Panc1 (cell line): ENCODE measurements around the gene SH3GLB1.

ENCODE experiments used
- POLR2AphosphoS5 ChIP-seq: IDR thresholded peaks from 2 replicates; pipeline ENCODE4 v1.6.1; 2012; ENCODE audit warnings: mild to moderate bottlenecking, low read depth, low read length, moderate library complexity
- TF ChIP-seq, protein P1 (sequence below): fragments of 450-650 bp; IDR thresholded peaks from 2 replicates; pipeline ENCODE4 v1.5.1; 2017; ENCODE audit warnings: mild to moderate bottlenecking

DNA sequence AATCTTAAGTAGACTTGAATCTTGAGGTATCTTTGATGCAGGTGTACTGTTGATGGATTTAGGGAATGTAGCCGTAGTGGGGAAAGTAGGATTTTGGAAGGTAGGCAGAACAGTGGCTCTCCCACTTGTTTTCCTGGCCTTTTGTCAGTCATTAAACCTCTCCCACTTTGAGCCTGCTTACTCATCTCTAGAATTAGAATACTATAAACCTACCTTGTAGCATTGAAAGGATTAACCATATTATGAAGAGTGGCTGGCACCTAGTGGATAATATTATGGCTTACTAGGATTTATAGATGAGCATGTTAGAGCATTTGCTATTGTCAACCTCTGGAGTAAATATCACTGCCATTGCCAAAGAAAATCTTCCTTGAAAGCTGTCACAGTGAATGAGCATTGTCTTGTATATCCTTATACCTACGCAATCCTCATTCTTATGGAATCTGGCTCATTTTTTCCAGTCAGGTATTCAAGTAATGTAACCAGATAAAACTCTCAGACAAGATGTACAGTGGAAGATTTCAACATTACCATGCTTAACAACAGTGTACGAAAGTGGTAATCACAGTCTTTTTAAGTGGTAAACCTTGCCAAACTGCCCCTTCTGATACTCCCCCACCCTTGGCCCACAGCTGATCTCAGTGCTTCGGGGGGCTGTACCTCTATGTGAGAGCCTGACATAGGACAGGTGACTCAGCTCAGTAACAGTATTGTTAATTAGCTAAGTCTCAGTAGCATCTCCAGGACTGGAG, 44.4 kb downstream of the SH3GLB1 start:
- TF ChIP-seq, protein P1, sequence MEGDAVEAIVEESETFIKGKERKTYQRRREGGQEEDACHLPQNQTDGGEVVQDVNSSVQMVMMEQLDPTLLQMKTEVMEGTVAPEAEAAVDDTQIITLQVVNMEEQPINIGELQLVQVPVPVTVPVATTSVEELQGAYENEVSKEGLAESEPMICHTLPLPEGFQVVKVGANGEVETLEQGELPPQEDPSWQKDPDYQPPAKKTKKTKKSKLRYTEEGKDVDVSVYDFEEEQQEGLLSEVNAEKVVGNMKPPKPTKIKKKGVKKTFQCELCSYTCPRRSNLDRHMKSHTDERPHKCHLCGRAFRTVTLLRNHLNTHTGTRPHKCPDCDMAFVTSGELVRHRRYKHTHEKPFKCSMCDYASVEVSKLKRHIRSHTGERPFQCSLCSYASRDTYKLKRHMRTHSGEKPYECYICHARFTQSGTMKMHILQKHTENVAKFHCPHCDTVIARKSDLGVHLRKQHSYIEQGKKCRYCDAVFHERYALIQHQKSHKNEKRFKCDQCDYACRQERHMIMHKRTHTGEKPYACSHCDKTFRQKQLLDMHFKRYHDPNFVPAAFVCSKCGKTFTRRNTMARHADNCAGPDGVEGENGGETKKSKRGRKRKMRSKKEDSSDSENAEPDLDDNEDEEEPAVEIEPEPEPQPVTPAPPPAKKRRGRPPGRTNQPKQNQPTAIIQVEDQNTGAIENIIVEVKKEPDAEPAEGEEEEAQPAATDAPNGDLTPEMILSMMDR, result no peak
- TF ChIP-seq POLR2AphosphoS5, result no peak
